Islet of Langerhans (tissue), 1 donor: ENCODE results near the gene KIFC1.

ENCODE experiments used
- FAIRE-seq: peaks from one replicate; lab custom pipeline; 2011; peaks lifted over from hg19 to GRCh38; lab: Jason Lieb, UNC

Gene KIFC1

GRCh38 chr6:33443619-33444504, 52.2 kb downstream of the KIFC1 start:
- no peak for FAIRE-seq

DNA sequence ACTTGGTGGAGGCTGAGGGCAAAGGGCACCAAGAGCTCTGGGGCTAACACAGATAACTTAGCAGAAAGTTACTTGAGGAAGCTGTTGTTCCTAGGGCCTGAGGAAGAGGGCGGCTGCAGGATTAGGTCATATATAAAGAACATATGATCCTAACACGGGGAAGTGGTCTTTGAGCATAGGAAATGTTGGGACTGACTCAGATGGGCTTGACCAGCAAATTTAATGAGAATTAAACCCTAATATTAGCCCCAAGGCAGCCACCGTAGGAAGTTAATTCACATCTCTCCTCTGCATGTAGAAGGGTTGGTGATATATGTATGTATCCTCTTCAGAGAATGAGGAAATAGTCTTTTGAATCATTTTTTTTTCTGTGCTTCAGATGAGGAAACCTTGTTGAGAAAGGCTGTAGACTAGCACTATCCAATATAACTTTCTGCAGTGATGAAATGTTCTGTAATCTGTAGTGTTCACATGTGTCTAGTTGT, 53.5 kb downstream of the KIFC1 start:
- FAIRE-seq = no peak

GRCh38 chr6:33446356-33446755, 54.7 kb downstream of the KIFC1 start:
- no peak for FAIRE-seq

GRCh38 chr6:33450434-33450833, 58.8 kb downstream of the KIFC1 start:
- FAIRE-seq = no peak

DNA sequence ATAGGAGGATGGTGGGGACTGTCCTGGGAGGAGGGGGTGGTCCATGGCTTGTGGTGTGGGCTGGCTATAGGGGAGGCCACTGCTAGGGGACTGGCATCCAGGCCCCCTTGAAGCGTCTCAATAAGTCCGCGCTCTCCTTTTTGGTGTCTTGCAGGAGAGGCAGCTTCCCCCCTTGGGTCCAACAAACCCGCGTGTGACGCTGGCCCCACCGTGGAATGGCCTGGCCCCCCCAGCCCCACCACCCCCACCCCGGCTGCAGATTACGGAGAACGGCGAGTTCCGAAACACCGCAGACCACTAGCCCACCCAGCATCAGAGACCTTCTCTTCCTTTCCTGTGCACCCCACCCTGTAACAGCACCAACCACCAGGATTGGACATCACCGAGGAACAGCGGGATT, 60.0 kb downstream of the KIFC1 start:
- no peak for FAIRE-seq

GRCh38 chr6:33452496-33452895, 60.9 kb downstream of the KIFC1 start:
- no peak for FAIRE-seq

DNA sequence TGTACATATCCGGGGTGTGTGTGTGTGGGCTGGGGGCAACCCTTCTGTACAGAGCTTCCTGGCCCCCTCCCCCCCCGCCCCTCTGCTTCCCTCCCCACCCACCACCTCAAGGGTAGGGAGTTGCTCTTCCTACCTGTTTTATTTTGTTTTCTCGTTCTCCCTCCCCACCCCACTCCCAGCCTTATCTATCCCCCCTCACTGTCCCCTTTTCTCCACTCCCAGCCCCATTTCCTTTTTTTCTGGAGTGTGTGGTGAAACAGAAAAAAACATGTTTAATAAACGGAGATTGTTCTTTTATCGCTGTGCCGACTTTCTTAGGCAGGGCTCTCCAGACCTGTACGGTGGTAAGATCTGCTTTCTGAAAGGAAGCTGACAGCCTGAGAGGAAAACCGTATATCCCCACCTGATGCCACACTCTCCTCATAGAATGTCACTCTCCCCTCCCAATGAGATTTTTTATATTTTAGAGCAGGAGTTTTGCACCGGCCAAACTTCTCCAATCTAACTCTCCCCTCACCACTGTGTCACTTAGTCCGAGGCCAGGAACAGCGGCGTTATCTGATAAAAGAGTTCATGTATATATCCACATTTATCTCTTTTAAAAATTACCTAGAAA, 61.9 kb downstream of the KIFC1 start:
- FAIRE-seq = no peak

DNA sequence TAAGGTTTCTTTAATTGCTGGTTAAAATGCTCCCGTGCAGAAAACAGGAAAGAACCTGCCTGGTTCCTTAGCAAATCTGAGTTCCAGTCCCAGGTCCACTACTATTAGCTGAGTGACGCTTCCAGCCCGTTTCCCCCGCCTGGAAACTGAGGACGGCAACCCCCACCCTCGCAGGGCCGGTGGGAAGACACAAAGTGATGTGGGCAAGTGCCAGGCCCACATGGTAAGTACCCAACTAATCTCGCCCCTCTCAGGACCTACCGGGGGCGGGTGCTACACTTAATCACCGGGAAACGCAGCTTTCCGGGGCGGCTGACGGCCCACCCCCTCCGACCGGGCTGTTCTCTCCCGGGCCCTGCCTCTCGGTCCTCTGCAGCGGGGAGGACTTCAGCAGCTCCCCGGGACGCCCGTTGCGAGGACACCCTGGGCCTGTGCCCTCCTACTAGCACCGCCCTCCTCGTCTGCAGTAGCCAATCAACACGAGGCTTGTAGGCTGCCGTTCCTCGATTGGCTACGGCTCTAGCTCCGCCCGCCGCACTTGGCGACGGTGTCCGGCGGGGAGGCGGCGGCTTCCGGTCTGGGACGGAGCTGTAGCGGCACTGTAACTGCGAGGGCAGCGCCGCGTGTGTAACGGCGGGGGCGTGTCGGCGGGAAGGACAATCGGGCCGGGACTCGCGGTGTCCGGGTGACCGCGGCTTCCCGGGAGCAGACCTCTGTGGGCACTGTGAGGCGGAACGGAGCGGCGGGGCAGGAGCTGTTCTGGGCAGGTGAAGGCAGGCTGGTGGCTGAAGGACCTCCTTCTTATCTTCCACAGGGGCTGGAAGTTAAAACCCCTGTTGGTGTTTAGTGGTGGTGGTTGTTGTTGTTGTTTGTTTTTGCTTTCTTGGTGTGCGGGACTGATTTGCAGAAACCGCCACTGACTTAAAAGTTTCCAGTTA, 62.7 kb downstream of the KIFC1 start, which contains the start of gene ZBTB9:
Gene ZBTB9 (plus strand): TSS at position 568 of the 938 bp plus-strand sequence. CDS start 525 bp downstream, outside the sequence.
- no peak for FAIRE-seq

DNA sequence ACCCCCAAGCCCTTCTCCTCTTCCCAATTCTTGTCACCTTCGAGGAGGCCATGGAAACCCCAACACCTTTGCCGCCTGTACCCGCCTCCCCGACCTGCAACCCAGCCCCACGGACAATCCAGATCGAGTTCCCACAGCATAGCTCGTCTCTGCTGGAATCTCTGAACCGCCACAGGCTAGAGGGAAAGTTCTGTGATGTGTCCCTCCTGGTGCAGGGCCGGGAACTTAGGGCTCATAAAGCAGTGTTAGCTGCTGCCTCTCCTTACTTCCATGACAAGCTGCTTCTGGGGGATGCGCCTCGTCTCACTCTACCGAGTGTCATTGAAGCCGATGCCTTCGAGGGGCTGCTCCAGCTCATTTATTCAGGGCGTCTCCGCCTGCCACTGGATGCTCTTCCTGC, 63.4 kb downstream of the KIFC1 start:
- FAIRE-seq = no peak

- FAIRE-seq = no peak
Observed at GRCh38 chr6:33456156-33456555, 64.5 kb downstream of the KIFC1 start.

- FAIRE-seq = no peak
Observed at GRCh38 chr6:33458676-33459075, 67.1 kb downstream of the KIFC1 start.

DNA sequence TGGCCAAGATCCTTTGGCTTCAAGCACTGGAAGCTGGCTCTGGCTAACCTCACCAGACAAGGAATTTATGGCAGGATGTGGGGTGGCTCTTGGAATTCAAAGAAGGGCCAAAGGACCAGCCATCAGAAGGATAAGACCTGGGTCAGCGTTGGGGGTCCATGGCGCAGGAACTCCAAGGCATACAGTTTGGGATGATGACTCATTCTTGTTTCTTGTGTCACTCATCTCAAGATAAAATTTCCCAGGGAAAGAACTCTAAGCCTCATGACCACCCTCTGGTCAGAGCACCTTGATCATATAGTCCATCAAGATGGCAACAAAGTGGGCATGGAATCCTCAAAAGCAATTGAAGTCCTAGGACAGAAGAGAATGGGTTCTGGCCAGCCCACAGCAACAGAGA, 67.6 kb downstream of the KIFC1 start:
- no peak for FAIRE-seq
